Endothelial cell of umbilical vein (primary cell): ENCODE measurements around the gene SPAG9. TPM values are rescaled to one million over a fixed set of nuclear protein-coding genes. Genes with fewer than 3 reads are reported as not detected.

Source experiments
- BruUV-seq: library from RNA; stranded (reverse); fragments of 400-500 nt; replicated peaks from 2 replicates; lab custom pipeline; 2021; lab: Mats Ljungman, UMichigan
- CTCF ChIA-PET: fragments of 300-600, 350-600 bp; sonication (Branson Sonifier 250); formaldehyde crosslinking; loops from one replicate; lab custom pipeline; 2021; ENCODE audit warnings: antibody characterized with exemption, inconsistent platforms; lab: Charles Lee
- POLR2A ChIA-PET: fragments of 300-600, 350-600 bp; sonication (Branson Sonifier 250); formaldehyde crosslinking; loops from one replicate; lab custom pipeline; 2021; ENCODE audit warnings: antibody characterized with exemption, inconsistent platforms; lab: Charles Lee
- DNase-seq: peaks from one replicate; pipeline ENCODE4 v3.0.0-alpha.2; 2011; ENCODE audit warnings: low read depth, low spot score
- FAIRE-seq: peaks from 2 replicates; lab custom pipeline; 2011; peaks lifted over from hg19 to GRCh38; lab: Jason Lieb, UNC
- H2AFZ ChIP-seq: 2 replicates; pipeline ENCODE4 v1.6.0; 2012; ENCODE audit warnings: low read depth, low read length, control low read depth, inconsistent platforms
- H3K27ac ChIP-seq: 2 replicates; pipeline ENCODE4 v1.5.1; 2011; ENCODE audit warnings: low read depth, mild to moderate bottlenecking, control low read depth, low read length, moderate library complexity; ENCODE audit not compliant: insufficient read depth
- H3K27me3 ChIP-seq, 2 experiments: 2 replicates each; pipeline versions ENCODE4 v1.6.0 to v1.6.1; 2011; ENCODE audit warnings: low read length in 2 of 2, mixed read lengths in 1 of 2; ENCODE audit not compliant: control insufficient read depth in 2 of 2, insufficient read depth in 2 of 2
- H3K36me3 ChIP-seq, 2 experiments: 2 replicates in 1 of 2; 3 replicates in 1 of 2; pipeline ENCODE4 v1.5.1; 2011; ENCODE audit warnings: low read length in 2 of 2, mild to moderate bottlenecking in 1 of 2, moderate library complexity in 1 of 2; ENCODE audit not compliant: control insufficient read depth in 2 of 2, insufficient read depth in 2 of 2; ENCODE audit errors: extremely low read depth in 1 of 2
- H3K4me1 ChIP-seq: 3 replicates; pipeline ENCODE4 v1.5.1; 2011; ENCODE audit warnings: mild to moderate bottlenecking, low read length; ENCODE audit not compliant: control insufficient read depth, insufficient read depth; ENCODE audit errors: extremely low read depth
- H3K4me2 ChIP-seq: 2 replicates; pipeline ENCODE4 v1.6.1; 2011; ENCODE audit warnings: low read length, control low read depth, mixed read lengths; ENCODE audit not compliant: insufficient read depth
- H3K4me3 ChIP-seq, 3 experiments: fragments of 200-600 bp in 1 of 3; sonication (generic), shearing (Covaris generic) in 1 of 3; replicated peaks in 1 of 3; 2 replicates each; pipeline ENCODE4 v1.5.1; 2011 to 2016; ENCODE audit warnings: control low read depth in 3 of 3, low read length in 3 of 3, mild to moderate bottlenecking in 2 of 3, inconsistent platforms in 1 of 3, low read depth in 1 of 3, moderate library complexity in 1 of 3; ENCODE audit not compliant: insufficient read depth in 1 of 3
- H3K79me2 ChIP-seq: 2 replicates; pipeline ENCODE4 v1.6.0; 2012; ENCODE audit warnings: low read length, inconsistent platforms; ENCODE audit not compliant: control insufficient read depth, insufficient read depth
- H3K9ac ChIP-seq: replicated peaks from 2 replicates; pipeline ENCODE3; 2011; ENCODE audit warnings: low read length, control low read depth; ENCODE audit not compliant: insufficient read depth; ENCODE audit errors: extremely low read depth
- H3K9me1 ChIP-seq: replicated peaks from 3 replicates; pipeline ENCODE4 v1.6.0; 2011; ENCODE audit warnings: mild to moderate bottlenecking, low read length; ENCODE audit not compliant: control insufficient read depth, insufficient read depth; ENCODE audit errors: extremely low read depth
- H3K9me3 ChIP-seq: replicated peaks from 2 replicates; pipeline ENCODE4 v1.5.1; 2012; ENCODE audit warnings: low read length, inconsistent platforms; ENCODE audit not compliant: control insufficient read depth, insufficient read depth
- H4K20me1 ChIP-seq: replicated peaks from 2 replicates; pipeline ENCODE3; 2011; ENCODE audit warnings: mild to moderate bottlenecking, low read length; ENCODE audit not compliant: control insufficient read depth, insufficient read depth; ENCODE audit errors: extremely low read depth
- EZH2 ChIP-seq: IDR thresholded peaks from 2 replicates; pipeline ENCODE4 v1.6.1; 2012; ENCODE audit warnings: borderline replicate concordance, low read depth, mild to moderate bottlenecking, moderate library complexity, low read length, inconsistent platforms; ENCODE audit not compliant: severe bottlenecking
- FOS ChIP-seq: IDR thresholded peaks from 2 replicates; pipeline ENCODE4 v1.6.1; 2011; ENCODE audit warnings: mild to moderate bottlenecking, low read length, moderate library complexity, borderline replicate concordance; ENCODE audit not compliant: insufficient read depth
- GATA2 ChIP-seq: IDR thresholded peaks from 2 replicates; pipeline ENCODE4 v1.7.0; 2011; ENCODE audit warnings: low read depth, mild to moderate bottlenecking, moderate library complexity, mixed read lengths, low read length; ENCODE audit not compliant: insufficient read length, insufficient read depth
- JUN ChIP-seq: IDR thresholded peaks from 2 replicates; pipeline ENCODE4 v1.6.1; 2011; ENCODE audit warnings: borderline replicate concordance, low read depth; ENCODE audit not compliant: insufficient read length, insufficient read depth
- MYC ChIP-seq: IDR thresholded peaks from one replicate; pipeline ENCODE4 v1.6.1; 2011; ENCODE audit warnings: mild to moderate bottlenecking, low read depth, low read length
- POLR2A ChIP-seq: IDR thresholded peaks from 2 replicates; pipeline ENCODE4 v1.6.1; 2012; ENCODE audit warnings: low read depth, mild to moderate bottlenecking, control low read depth, low read length
- POLR2AphosphoS5 ChIP-seq: IDR thresholded peaks from 2 replicates; pipeline ENCODE4 v1.6.1; 2012; ENCODE audit warnings: low read depth, mild to moderate bottlenecking, control low read depth, low read length, moderate library complexity; ENCODE audit not compliant: insufficient read depth
- dilution Hi-C: fragments of 300-500 bp; cut with MboI; formaldehyde crosslinking; loops from one replicate; pipeline ENCODE4 v1.15.0; 2019; ENCODE audit warnings: low sequenced_read_pairs; ENCODE audit not compliant: extremely low pct_ligation_motif_present
- intact Hi-C: fragments of 100-400 bp; cut with micrococcal nuclease; formaldehyde crosslinking; loops from one replicate; pipeline ENCODE4 v1.10.0; 2022
- polyA plus RNA-seq, 4 experiments: library from polyadenylated mRNA; depleted of rRNA in 3 of 4; stranded (reverse) in 3 of 4; unstranded in 1 of 4; fragments of >200 nt; gene quantifications; 2 replicates each; pipeline versions ENCODE4 v1.2.1 to v1.2.3, GENCODE V29; 2011 to 2012; ENCODE audit warnings: missing spikeins in 1 of 4
- total RNA-seq: library from RNA; stranded (reverse); gene quantifications from 2 replicates; pipeline ENCODE4 v1.2.3, GENCODE V29; 2021
- TF ChIP-seq, protein P1 (sequence below): IDR thresholded peaks from 2 replicates; pipeline ENCODE4 v1.6.1; 2011; ENCODE audit not compliant: insufficient read depth, insufficient read length
- TF ChIP-seq, protein P2 (sequence below), 2 donors: IDR thresholded peaks; 1 replicate in 1 of 2; 2 replicates in 1 of 2; pipeline ENCODE4 v1.5.1; 2011; ENCODE audit warnings: low read length in 2 of 2, mild to moderate bottlenecking in 2 of 2, moderate library complexity in 2 of 2, control low read depth in 1 of 2, inconsistent platforms in 1 of 2, low read depth in 1 of 2; ENCODE audit not compliant: insufficient read depth in 1 of 2; ENCODE audit errors: extremely low read depth in 1 of 2

Gene SPAG9
- total and polyA plus RNA-seq, 2 donors (not counting 3 experiments of a cell fraction or from before 2014, with no cell fraction given) = 16.5 to 75.0 TPM

GRCh38 chr17:50918933-50919296 lies 201.8 kb downstream of the SPAG9 start:
- BruUV-seq = no TSS peak
- Histone ChIP-seq H3K4me1 (peaks cover 4% of the 10 kb centered on the region), H3K4me2 (no peak overlapping the region), H3K27me3 (no peaks in the 10 kb centered on the region), H3K9ac (no peak overlapping the region), H3K4me3 (no peak overlapping the region), H4K20me1 (no peaks in the 10 kb centered on the region), H2AFZ (no peak overlapping the region), H3K27ac (no peak overlapping the region), H3K9me3 (no peaks in the 10 kb centered on the region), H3K36me3 (no peaks in the 10 kb centered on the region), H3K79me2 (no peaks in the 10 kb centered on the region), H3K9me1 (no peaks in the 10 kb centered on the region)
- TF ChIP-seq, protein P1, sequence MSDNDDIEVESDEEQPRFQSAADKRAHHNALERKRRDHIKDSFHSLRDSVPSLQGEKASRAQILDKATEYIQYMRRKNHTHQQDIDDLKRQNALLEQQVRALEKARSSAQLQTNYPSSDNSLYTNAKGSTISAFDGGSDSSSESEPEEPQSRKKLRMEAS = no peak
- TF ChIP-seq FOS = no peak
- TF ChIP-seq MYC = no peak
- no peak for TF ChIP-seq POLR2AphosphoS5
- TF ChIP-seq EZH2 = no peak
- TF ChIP-seq POLR2A = no peak
- TF ChIP-seq, protein P2, sequence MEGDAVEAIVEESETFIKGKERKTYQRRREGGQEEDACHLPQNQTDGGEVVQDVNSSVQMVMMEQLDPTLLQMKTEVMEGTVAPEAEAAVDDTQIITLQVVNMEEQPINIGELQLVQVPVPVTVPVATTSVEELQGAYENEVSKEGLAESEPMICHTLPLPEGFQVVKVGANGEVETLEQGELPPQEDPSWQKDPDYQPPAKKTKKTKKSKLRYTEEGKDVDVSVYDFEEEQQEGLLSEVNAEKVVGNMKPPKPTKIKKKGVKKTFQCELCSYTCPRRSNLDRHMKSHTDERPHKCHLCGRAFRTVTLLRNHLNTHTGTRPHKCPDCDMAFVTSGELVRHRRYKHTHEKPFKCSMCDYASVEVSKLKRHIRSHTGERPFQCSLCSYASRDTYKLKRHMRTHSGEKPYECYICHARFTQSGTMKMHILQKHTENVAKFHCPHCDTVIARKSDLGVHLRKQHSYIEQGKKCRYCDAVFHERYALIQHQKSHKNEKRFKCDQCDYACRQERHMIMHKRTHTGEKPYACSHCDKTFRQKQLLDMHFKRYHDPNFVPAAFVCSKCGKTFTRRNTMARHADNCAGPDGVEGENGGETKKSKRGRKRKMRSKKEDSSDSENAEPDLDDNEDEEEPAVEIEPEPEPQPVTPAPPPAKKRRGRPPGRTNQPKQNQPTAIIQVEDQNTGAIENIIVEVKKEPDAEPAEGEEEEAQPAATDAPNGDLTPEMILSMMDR (IDR thresholded peaks at IDR 0.05; ENCODE audit: extremely low read depth in 1 of 2, insufficient read depth in 1 of 2, low read depth in 1 of 2, low read length in 2 of 2) = no peak
- TF ChIP-seq GATA2 = no peak
- no peak for TF ChIP-seq JUN
- intact Hi-C loops (loop anchor here (1.0 to 2.0 kb wide), 2 partner anchors 12 to 52 kb away; partner anchors contain the start of gene TOB1), dilution Hi-C loops (no loop called here)
- CTCF ChIA-PET = no interaction called here
- FAIRE-seq = no peak
- no peak for DNase-seq
- POLR2A ChIA-PET = no interaction called here
